ENCODE data around the gene PRPSAP2. TPM values are rescaled to one million over a fixed set of nuclear protein-coding genes. Genes with fewer than 3 reads are reported as not detected.

PRPSAP2 gene
- polyA plus RNA-seq, 2 donors, result 14.7 to 20.3 TPM

DNA sequence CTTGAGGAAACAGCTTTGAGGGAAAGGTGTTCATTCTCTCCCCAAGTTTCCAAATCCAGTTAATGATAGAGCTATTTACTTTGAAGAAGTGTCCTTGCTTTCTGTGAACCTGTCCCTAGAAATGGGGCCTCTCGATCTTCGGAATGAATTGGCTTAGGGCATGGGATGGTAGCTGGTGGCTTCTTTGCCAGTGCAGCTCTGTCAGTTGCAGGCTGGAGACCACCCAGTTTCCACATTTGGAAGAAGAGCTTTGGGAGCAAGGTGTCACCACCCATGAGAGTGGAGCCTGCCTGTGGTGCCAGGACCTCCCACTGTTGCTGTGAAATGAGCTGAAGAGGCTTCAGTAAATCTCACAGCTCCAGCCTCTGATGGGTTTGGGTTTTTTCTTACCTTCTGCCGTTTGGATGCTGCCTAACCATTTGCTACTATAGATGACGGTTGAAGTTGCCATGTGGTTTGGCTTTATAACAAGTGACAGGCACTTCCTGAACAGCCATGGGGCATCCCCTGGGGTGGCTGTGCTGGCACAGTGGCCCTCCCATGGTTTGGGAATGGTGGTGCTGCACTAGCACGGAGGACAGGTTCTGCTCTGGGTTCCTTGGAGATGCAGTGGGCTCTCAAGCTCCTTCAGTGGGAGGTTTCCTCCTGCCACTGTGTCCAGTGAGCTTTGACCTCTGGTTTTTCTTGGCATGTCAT is 74.6 kb downstream of the PRPSAP2 start:
- H3K27me3 ChIP-seq (ENCODE audit: control insufficient read depth in 1 of 2, insufficient read depth in 2 of 2, low read length in 2 of 2), result no peaks in the 10 kb centered on the region
- H3K4me3 ChIP-seq (ENCODE audit: low read depth in 1 of 2, low read length in 2 of 2), result no peak overlapping the region
- WGBS, 2 donors, result 70 to 72% methylated on average over 5 of the region's 5 CpGs
- no peak overlapping the region for H3K27ac ChIP-seq (ENCODE audit: low read depth in 2 of 2, low read length in 1 of 2)
- H3K36me3 ChIP-seq (ENCODE audit: control insufficient read depth in 2 of 2, insufficient read depth in 2 of 2, low read length in 1 of 2), result peaks cover 6 to 16% of the 10 kb centered on the region in 2 donors
- no peaks in the 10 kb centered on the region for H3K4me1 ChIP-seq (ENCODE audit: control insufficient read depth in 2 of 2, insufficient read depth in 2 of 2, low read length in 1 of 2)
- H3K9me3 ChIP-seq (ENCODE audit: control insufficient read depth in 2 of 2, insufficient read depth in 1 of 2, low read depth in 1 of 2, low read length in 1 of 2), result no peaks in the 10 kb centered on the region

- H3K4me3 ChIP-seq (ENCODE audit: low read depth in 1 of 2, low read length in 2 of 2), result no peak overlapping the region
- 72 to 76% methylated on average over 14 of the region's 14 CpGs for WGBS, 2 donors
- no peaks in the 10 kb centered on the region for H3K27me3 ChIP-seq (ENCODE audit: control insufficient read depth in 1 of 2, insufficient read depth in 2 of 2, low read length in 2 of 2)
- no peak overlapping the region for H3K27ac ChIP-seq (ENCODE audit: low read depth in 2 of 2, low read length in 1 of 2)
- no peaks in the 10 kb centered on the region for H3K4me1 ChIP-seq (ENCODE audit: control insufficient read depth in 2 of 2, insufficient read depth in 2 of 2, low read length in 1 of 2)
- peaks cover 6 to 12% of the 10 kb centered on the region in 2 donors for H3K36me3 ChIP-seq (ENCODE audit: control insufficient read depth in 2 of 2, insufficient read depth in 2 of 2, low read length in 1 of 2)
- H3K9me3 ChIP-seq (ENCODE audit: control insufficient read depth in 2 of 2, insufficient read depth in 1 of 2, low read depth in 1 of 2, low read length in 1 of 2), result no peaks in the 10 kb centered on the region
These were observed 75.4 kb downstream of the PRPSAP2 start for GRCh38 chr17:18933102-18934058.

GRCh38 chr17:18937981-18938691 is 80.2 kb downstream of the PRPSAP2 start:
- Histone ChIP-seq H3K27me3 (ENCODE audit: control insufficient read depth in 1 of 2, insufficient read depth in 2 of 2, low read length in 2 of 2) (no peaks in the 10 kb centered on the region), H3K36me3 (ENCODE audit: control insufficient read depth in 2 of 2, insufficient read depth in 2 of 2, low read length in 1 of 2) (no peaks in the 10 kb centered on the region), H3K27ac (ENCODE audit: low read depth in 2 of 2, low read length in 1 of 2) (no peak overlapping the region), H3K4me3 (ENCODE audit: low read depth in 1 of 2, low read length in 2 of 2) (no peak overlapping the region), H3K4me1 (ENCODE audit: control insufficient read depth in 2 of 2, insufficient read depth in 2 of 2, low read length in 1 of 2) (no peaks in the 10 kb centered on the region), H3K9me3 (ENCODE audit: control insufficient read depth in 2 of 2, insufficient read depth in 1 of 2, low read depth in 1 of 2, low read length in 1 of 2) (no peaks in the 10 kb centered on the region)
- 79 to 81% methylated on average over 8 of the region's 8 CpGs for WGBS, 2 donors

GRCh38 chr17:18938692-18939023 is 80.7 kb downstream of the PRPSAP2 start:
- 73 to 76% methylated on average over 2 of the region's 2 CpGs for WGBS, 2 donors
- H3K4me3 ChIP-seq (ENCODE audit: low read depth in 1 of 2, low read length in 2 of 2), result no peak overlapping the region
- H3K27me3 ChIP-seq (ENCODE audit: control insufficient read depth in 1 of 2, insufficient read depth in 2 of 2, low read length in 2 of 2), result no peaks in the 10 kb centered on the region
- H3K27ac ChIP-seq (ENCODE audit: low read depth in 2 of 2, low read length in 1 of 2), result no peak overlapping the region
- no peaks in the 10 kb centered on the region for H3K4me1 ChIP-seq (ENCODE audit: control insufficient read depth in 2 of 2, insufficient read depth in 2 of 2, low read length in 1 of 2)
- no peaks in the 10 kb centered on the region for H3K9me3 ChIP-seq (ENCODE audit: control insufficient read depth in 2 of 2, insufficient read depth in 1 of 2, low read depth in 1 of 2, low read length in 1 of 2)
- H3K36me3 ChIP-seq (ENCODE audit: control insufficient read depth in 2 of 2, insufficient read depth in 2 of 2, low read length in 1 of 2), result no peaks in the 10 kb centered on the region

GRCh38 chr17:18944646-18945045 is 86.7 kb downstream of the PRPSAP2 start:
- H3K4me1 ChIP-seq (ENCODE audit: control insufficient read depth in 2 of 2, insufficient read depth in 2 of 2, low read length in 1 of 2), result peaks cover 0 to 2% of the 10 kb centered on the region in 2 donors
- WGBS, 2 donors, result 83 to 84% methylated on average over 5 of the region's 5 CpGs
- no peak overlapping the region for H3K27ac ChIP-seq (ENCODE audit: low read depth in 2 of 2, low read length in 1 of 2)
- H3K27me3 ChIP-seq (ENCODE audit: control insufficient read depth in 1 of 2, insufficient read depth in 2 of 2, low read length in 2 of 2), result no peaks in the 10 kb centered on the region
- H3K9me3 ChIP-seq (ENCODE audit: control insufficient read depth in 2 of 2, insufficient read depth in 1 of 2, low read depth in 1 of 2, low read length in 1 of 2), result no peaks in the 10 kb centered on the region
- no peak overlapping the region for H3K4me3 ChIP-seq (ENCODE audit: low read depth in 1 of 2, low read length in 2 of 2)
- no peaks in the 10 kb centered on the region for H3K36me3 ChIP-seq (ENCODE audit: control insufficient read depth in 2 of 2, insufficient read depth in 2 of 2, low read length in 1 of 2)

GRCh38 chr17:18946536-18946935 is 88.6 kb downstream of the PRPSAP2 start:
- Histone ChIP-seq H3K4me1 (ENCODE audit: control insufficient read depth in 2 of 2, insufficient read depth in 2 of 2, low read length in 1 of 2) (peaks cover 0 to 4% of the 10 kb centered on the region in 2 donors), H3K36me3 (ENCODE audit: control insufficient read depth in 2 of 2, insufficient read depth in 2 of 2, low read length in 1 of 2) (no peaks in the 10 kb centered on the region), H3K9me3 (ENCODE audit: control insufficient read depth in 2 of 2, insufficient read depth in 1 of 2, low read depth in 1 of 2, low read length in 1 of 2) (no peaks in the 10 kb centered on the region), H3K27me3 (ENCODE audit: control insufficient read depth in 1 of 2, insufficient read depth in 2 of 2, low read length in 2 of 2) (no peaks in the 10 kb centered on the region), H3K27ac (ENCODE audit: low read depth in 2 of 2, low read length in 1 of 2) (no peak overlapping the region), H3K4me3 (ENCODE audit: low read depth in 1 of 2, low read length in 2 of 2) (no peak overlapping the region)
- 53 to 56% methylated on average over 2 of the region's 2 CpGs for WGBS, 2 donors

- peaks cover 0 to 4% of the 10 kb centered on the region in 2 donors for H3K4me1 ChIP-seq (ENCODE audit: control insufficient read depth in 2 of 2, insufficient read depth in 2 of 2, low read length in 1 of 2)
- H3K36me3 ChIP-seq (ENCODE audit: control insufficient read depth in 2 of 2, insufficient read depth in 2 of 2, low read length in 1 of 2), result no peaks in the 10 kb centered on the region
- no peak overlapping the region for H3K4me3 ChIP-seq (ENCODE audit: low read depth in 1 of 2, low read length in 2 of 2)
- no peaks in the 10 kb centered on the region for H3K27me3 ChIP-seq (ENCODE audit: control insufficient read depth in 1 of 2, insufficient read depth in 2 of 2, low read length in 2 of 2)
- WGBS, 2 donors, result 77 to 80% methylated on average over 6 of the region's 6 CpGs
- H3K27ac ChIP-seq (ENCODE audit: low read depth in 2 of 2, low read length in 1 of 2), result no peak overlapping the region
- H3K9me3 ChIP-seq (ENCODE audit: control insufficient read depth in 2 of 2, insufficient read depth in 1 of 2, low read depth in 1 of 2, low read length in 1 of 2), result peaks cover 0 to 2% of the 10 kb centered on the region in 2 donors
These were observed 89.9 kb downstream of the PRPSAP2 start for GRCh38 chr17:18947866-18948265.

DNA sequence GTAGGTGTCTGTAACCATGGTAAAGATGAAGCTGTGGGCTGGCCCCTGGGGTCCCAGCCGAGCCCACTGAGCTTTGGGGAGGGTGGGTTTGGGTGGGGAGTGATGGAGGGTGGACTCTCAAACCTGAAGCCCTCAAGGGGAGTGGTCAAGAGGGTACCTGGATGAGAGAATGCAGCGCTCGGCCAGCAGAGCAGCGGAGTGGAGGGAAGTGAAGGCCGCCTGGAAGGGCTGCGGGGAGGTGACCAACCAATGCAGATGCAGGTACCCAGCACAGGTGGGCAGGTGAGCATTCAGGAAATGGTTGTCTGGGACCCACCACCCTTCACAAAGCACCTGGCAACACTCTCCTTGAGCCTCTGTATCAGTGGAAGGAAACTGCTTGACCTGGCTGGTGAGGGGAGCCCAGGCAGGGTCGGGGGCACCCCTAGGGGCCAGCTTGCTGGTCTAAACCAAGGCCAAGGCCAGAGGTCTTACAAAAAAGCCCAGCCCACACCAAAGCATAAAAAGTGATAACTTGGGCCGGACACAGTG is 90.6 kb downstream of the PRPSAP2 start:
- no peaks in the 10 kb centered on the region for H3K36me3 ChIP-seq (ENCODE audit: control insufficient read depth in 2 of 2, insufficient read depth in 2 of 2, low read length in 1 of 2)
- WGBS, 2 donors, result 77 to 90% methylated on average over 8 of the region's 8 CpGs
- H3K4me1 ChIP-seq (ENCODE audit: control insufficient read depth in 2 of 2, insufficient read depth in 2 of 2, low read length in 1 of 2), result peaks cover 0 to 4% of the 10 kb centered on the region in 2 donors

GRCh38 chr17:18949566-18949965 is 91.6 kb downstream of the PRPSAP2 start:
- H3K27ac ChIP-seq (ENCODE audit: low read depth in 2 of 2, low read length in 1 of 2), result no peak overlapping the region
- no peaks in the 10 kb centered on the region for H3K27me3 ChIP-seq (ENCODE audit: control insufficient read depth in 1 of 2, insufficient read depth in 2 of 2, low read length in 2 of 2)
- 67 to 69% methylated on average over 6 of the region's 6 CpGs for WGBS, 2 donors
- no peaks in the 10 kb centered on the region for H3K36me3 ChIP-seq (ENCODE audit: control insufficient read depth in 2 of 2, insufficient read depth in 2 of 2, low read length in 1 of 2)
- H3K9me3 ChIP-seq (ENCODE audit: control insufficient read depth in 2 of 2, insufficient read depth in 1 of 2, low read depth in 1 of 2, low read length in 1 of 2), result peaks cover 0 to 2% of the 10 kb centered on the region in 2 donors
- peaks cover 0 to 4% of the 10 kb centered on the region in 2 donors for H3K4me1 ChIP-seq (ENCODE audit: control insufficient read depth in 2 of 2, insufficient read depth in 2 of 2, low read length in 1 of 2)
- H3K4me3 ChIP-seq (ENCODE audit: low read depth in 1 of 2, low read length in 2 of 2), result no peak overlapping the region

More for the DNA sequence above, 90.6 kb downstream of the PRPSAP2 start:
- Histone ChIP-seq H3K9me3 (ENCODE audit: control insufficient read depth in 2 of 2, insufficient read depth in 1 of 2, low read depth in 1 of 2, low read length in 1 of 2) (peaks cover 0 to 2% of the 10 kb centered on the region in 2 donors), H3K27me3 (ENCODE audit: control insufficient read depth in 1 of 2, insufficient read depth in 2 of 2, low read length in 2 of 2) (no peaks in the 10 kb centered on the region), H3K4me3 (ENCODE audit: low read depth in 1 of 2, low read length in 2 of 2) (no peak overlapping the region), H3K27ac (ENCODE audit: low read depth in 2 of 2, low read length in 1 of 2) (no peak overlapping the region)

Data from esophagus (tissue), 2 donors.